Keratinocyte (primary cell): ENCODE results near the gene LRRIQ4. TPM values are rescaled to one million over a fixed set of nuclear protein-coding genes. Genes with fewer than 3 reads are reported as not detected.

ENCODE experiments used
- DNase-seq: peaks from one replicate; pipeline ENCODE4 v3.0.0-alpha.2; 2011; ENCODE audit warnings: low read depth, missing footprints, low spot score
- FAIRE-seq: peaks from 2 replicates; lab custom pipeline; 2011; peaks lifted over from hg19 to GRCh38; lab: Jason Lieb, UNC
- H2AFZ ChIP-seq: 2 replicates; pipeline ENCODE4 v1.6.0; 2012; ENCODE audit warnings: low read length, control low read depth, inconsistent platforms; ENCODE audit not compliant: control insufficient read depth
- H3K27ac ChIP-seq: 2 replicates; pipeline ENCODE4 v1.5.1; 2011; ENCODE audit warnings: low read length; ENCODE audit not compliant: control insufficient read depth, insufficient read depth
- H3K27me3 ChIP-seq: 3 replicates; pipeline ENCODE4 v1.6.0; 2011; ENCODE audit warnings: low read length; ENCODE audit not compliant: control insufficient read depth, insufficient read depth; ENCODE audit errors: extremely low read depth
- H3K36me3 ChIP-seq, 2 experiments: 2 replicates in 1 of 2; 3 replicates in 1 of 2; pipeline ENCODE4 v1.5.1; 2011; ENCODE audit warnings: low read length in 2 of 2, mild to moderate bottlenecking in 1 of 2; ENCODE audit not compliant: control insufficient read depth in 2 of 2, insufficient read depth in 2 of 2; ENCODE audit errors: extremely low read depth in 1 of 2
- H3K4me1 ChIP-seq: 3 replicates; pipeline ENCODE4 v1.5.1; 2011; ENCODE audit warnings: low read length; ENCODE audit not compliant: control insufficient read depth, insufficient read depth; ENCODE audit errors: extremely low read depth
- H3K4me2 ChIP-seq: 3 replicates; pipeline ENCODE4 v1.6.0; 2011; ENCODE audit warnings: low read depth, low read length; ENCODE audit not compliant: control insufficient read depth, insufficient read depth; ENCODE audit errors: extremely low read depth
- H3K4me3 ChIP-seq, 3 experiments: fragments of 200-600 bp in 1 of 3; sonication (generic) in 1 of 3; 2 replicates in 2 of 3; 3 replicates in 1 of 3; pipeline ENCODE4 v1.5.1; 2011 to 2016; ENCODE audit warnings: low read length in 3 of 3, mild to moderate bottlenecking in 3 of 3, control low read depth in 2 of 3, inconsistent platforms in 1 of 3, low read depth in 1 of 3, mixed read lengths in 1 of 3, mixed run types in 1 of 3, moderate library complexity in 1 of 3; ENCODE audit not compliant: control insufficient read depth in 2 of 3, insufficient read depth in 2 of 3; ENCODE audit errors: extremely low read depth in 1 of 3
- H3K79me2 ChIP-seq: 2 replicates; pipeline ENCODE4 v1.6.0; 2012; ENCODE audit warnings: low read length; ENCODE audit not compliant: control insufficient read depth, insufficient read depth
- H3K9ac ChIP-seq: 3 replicates; pipeline ENCODE4 v1.6.0; 2011; ENCODE audit warnings: low read length; ENCODE audit not compliant: control insufficient read depth, insufficient read depth; ENCODE audit errors: extremely low read depth
- H3K9me1 ChIP-seq: 3 replicates; pipeline ENCODE4 v1.6.0; 2011; ENCODE audit warnings: low read length; ENCODE audit not compliant: control insufficient read depth, insufficient read depth; ENCODE audit errors: extremely low read depth
- H3K9me3 ChIP-seq: 2 replicates; pipeline ENCODE4 v1.5.1; 2012; ENCODE audit warnings: low read depth, low read length; ENCODE audit not compliant: control insufficient read depth
- H4K20me1 ChIP-seq: 3 replicates; pipeline ENCODE4 v1.6.0; 2011; ENCODE audit warnings: low read length; ENCODE audit not compliant: control insufficient read depth, insufficient read depth; ENCODE audit errors: extremely low read depth
- EZH2 ChIP-seq: IDR thresholded peaks from one replicate; pipeline ENCODE4 v1.6.1; 2012; ENCODE audit warnings: inconsistent platforms, mild to moderate bottlenecking, low read length, moderate library complexity
- dilution Hi-C: fragments of 300-500 bp; cut with MboI; formaldehyde crosslinking; loops from one replicate; pipeline ENCODE4 v1.7.0; 2020; ENCODE audit warnings: low sequenced_read_pairs; ENCODE audit not compliant: extremely low pct_ligation_motif_present
- polyA plus RNA-seq, 5 experiments: library from polyadenylated mRNA; depleted of rRNA in 3 of 5; stranded (reverse) in 3 of 5; stranded (forward) in 1 of 5; unstranded in 1 of 5; fragments of >200 nt; gene quantifications; 1 replicate in 1 of 5; 2 replicates in 3 of 5; 3 replicates in 1 of 5; pipeline versions ENCODE4 v1.2.1 to v1.2.3, GENCODE V29; 2011 to 2012; ENCODE audit warnings: missing spikeins in 2 of 5, low read depth in 1 of 5, low replicate concordance in 1 of 5
- TF ChIP-seq, protein P1 (sequence below), 3 experiments: IDR thresholded peaks in 1 of 3; conservative IDR thresholded peaks in 1 of 3; optimal IDR thresholded peaks in 1 of 3; 2 replicates in 2 of 3; 3 replicates in 1 of 3; pipeline versions ENCODE3 to v1.5.1; 2011; ENCODE audit warnings: low read length in 3 of 3, mild to moderate bottlenecking in 3 of 3, moderate library complexity in 2 of 3, control low read depth in 1 of 3, inconsistent platforms in 1 of 3; ENCODE audit not compliant: insufficient read depth in 2 of 3; ENCODE audit errors: extremely low read depth in 1 of 3

The LRRIQ4 gene
- polyA plus RNA-seq, 1 donor (not counting 4 experiments of a cell fraction or from before 2014, with no cell fraction given), result not detected

DNA sequence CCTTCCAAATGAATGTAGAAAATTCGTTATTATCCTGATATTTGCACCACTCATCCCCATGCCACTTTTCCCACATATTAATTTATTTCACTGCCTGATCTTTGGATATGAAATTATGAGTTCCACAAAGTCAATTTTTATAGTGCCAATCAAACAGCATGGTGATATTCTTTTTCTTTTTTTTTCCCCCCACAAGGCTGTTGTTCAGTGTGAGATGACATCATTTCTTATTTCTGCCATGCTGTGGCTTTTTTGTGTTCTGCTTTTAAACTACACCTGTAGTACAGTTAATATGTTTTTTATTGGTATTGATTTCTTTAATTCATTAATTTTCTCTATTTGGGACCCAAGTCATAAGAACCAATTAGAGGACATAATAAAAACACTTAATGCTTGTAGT is 24.9 kb upstream of the LRRIQ4 start:
- no peaks in the 10 kb centered on the region for H3K9me1 ChIP-seq
- FAIRE-seq, result no peak
- TF ChIP-seq EZH2, result no peak
- TF ChIP-seq, protein P1, sequence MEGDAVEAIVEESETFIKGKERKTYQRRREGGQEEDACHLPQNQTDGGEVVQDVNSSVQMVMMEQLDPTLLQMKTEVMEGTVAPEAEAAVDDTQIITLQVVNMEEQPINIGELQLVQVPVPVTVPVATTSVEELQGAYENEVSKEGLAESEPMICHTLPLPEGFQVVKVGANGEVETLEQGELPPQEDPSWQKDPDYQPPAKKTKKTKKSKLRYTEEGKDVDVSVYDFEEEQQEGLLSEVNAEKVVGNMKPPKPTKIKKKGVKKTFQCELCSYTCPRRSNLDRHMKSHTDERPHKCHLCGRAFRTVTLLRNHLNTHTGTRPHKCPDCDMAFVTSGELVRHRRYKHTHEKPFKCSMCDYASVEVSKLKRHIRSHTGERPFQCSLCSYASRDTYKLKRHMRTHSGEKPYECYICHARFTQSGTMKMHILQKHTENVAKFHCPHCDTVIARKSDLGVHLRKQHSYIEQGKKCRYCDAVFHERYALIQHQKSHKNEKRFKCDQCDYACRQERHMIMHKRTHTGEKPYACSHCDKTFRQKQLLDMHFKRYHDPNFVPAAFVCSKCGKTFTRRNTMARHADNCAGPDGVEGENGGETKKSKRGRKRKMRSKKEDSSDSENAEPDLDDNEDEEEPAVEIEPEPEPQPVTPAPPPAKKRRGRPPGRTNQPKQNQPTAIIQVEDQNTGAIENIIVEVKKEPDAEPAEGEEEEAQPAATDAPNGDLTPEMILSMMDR (optimal IDR thresholded peaks at IDR 0.05 in 1 of 3, IDR thresholded peaks at IDR 0.05 in 1 of 3, conservative IDR thresholded peaks at IDR 0.05 in 1 of 3; ENCODE audit: extremely low read depth in 1 of 3, insufficient read depth in 2 of 3, low read length in 3 of 3), result no peak
- no peaks in the 10 kb centered on the region for H3K4me1 ChIP-seq
- H3K4me3 ChIP-seq, result no peak overlapping the region
- no peak for DNase-seq
- no peaks in the 10 kb centered on the region for H3K27me3 ChIP-seq
- no peak overlapping the region for H2AFZ ChIP-seq
- no peak overlapping the region for H3K4me2 ChIP-seq
- no peaks in the 10 kb centered on the region for H4K20me1 ChIP-seq
- peaks cover 8 to 9% of the 10 kb centered on the region in 2 experiments for H3K36me3 ChIP-seq
- no peaks in the 10 kb centered on the region for H3K79me2 ChIP-seq
- H3K9ac ChIP-seq, result no peak overlapping the region
- no peak overlapping the region for H3K27ac ChIP-seq
- dilution Hi-C loops, result no loop called here
- no peaks in the 10 kb centered on the region for H3K9me3 ChIP-seq

DNA sequence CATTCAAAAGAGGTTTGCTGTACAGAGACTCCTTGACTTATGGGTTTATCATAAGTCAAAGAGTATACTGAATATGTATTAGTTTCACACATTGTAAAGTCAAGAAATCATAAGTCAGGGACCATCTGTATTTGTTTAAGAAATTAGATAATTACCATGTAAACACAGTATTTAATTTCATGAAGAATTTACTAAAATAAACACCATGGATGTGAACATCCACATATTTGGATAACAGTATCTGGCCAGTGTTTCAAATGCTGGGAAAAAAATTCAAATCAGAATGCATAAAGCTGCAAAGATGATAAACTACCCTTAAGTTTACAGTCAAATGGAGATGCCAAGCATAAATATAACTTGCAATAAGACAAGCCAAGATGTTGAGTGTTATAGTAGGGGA is 22.5 kb upstream of the LRRIQ4 start:
- dilution Hi-C loops, result no loop called here
- no peak overlapping the region for H3K9ac ChIP-seq
- peaks cover 8 to 9% of the 10 kb centered on the region in 2 experiments for H3K36me3 ChIP-seq
- no peaks in the 10 kb centered on the region for H3K27me3 ChIP-seq
- H2AFZ ChIP-seq, result no peak overlapping the region
- no peaks in the 10 kb centered on the region for H4K20me1 ChIP-seq
- FAIRE-seq, result no peak
- TF ChIP-seq, protein P1 (optimal IDR thresholded peaks at IDR 0.05 in 1 of 3, IDR thresholded peaks at IDR 0.05 in 1 of 3, conservative IDR thresholded peaks at IDR 0.05 in 1 of 3; ENCODE audit: extremely low read depth in 1 of 3, insufficient read depth in 2 of 3, low read length in 3 of 3), result no peak
- TF ChIP-seq EZH2, result no peak
- no peak overlapping the region for H3K4me3 ChIP-seq
- DNase-seq, result no peak
- H3K4me2 ChIP-seq, result no peak overlapping the region
- no peaks in the 10 kb centered on the region for H3K4me1 ChIP-seq
- H3K9me1 ChIP-seq, result no peaks in the 10 kb centered on the region
- H3K79me2 ChIP-seq, result no peaks in the 10 kb centered on the region
- H3K27ac ChIP-seq, result no peak overlapping the region
- no peaks in the 10 kb centered on the region for H3K9me3 ChIP-seq
